ENCODE results near the gene YJU2.
A peak's percentile ranks its signal among the peaks of the same experiment; 100 is the strongest.

YJU2 gene

GRCh38 chr19:4301590-4302242 lies 54.8 kb downstream of the YJU2 start:
- no peak for DNase-seq

GRCh38 chr19:4302243-4302640 lies 55.4 kb downstream of the YJU2 start, which contains the start of gene TMIGD2:
Gene TMIGD2, minus strand, starts transcription at chr19:4302389. Its CDS starts 4 bp downstream, at chr19:4302385.
- DNase-seq: no peak

GRCh38 chr19:4303819-4304537 lies 57.1 kb downstream of the YJU2 start:
- no peak for DNase-seq

GRCh38 chr19:4304538-4305256 lies 57.8 kb downstream of the YJU2 start, which contains the start of gene FSD1:
Gene FSD1, plus strand, starts transcription at chr19:4304598. Its CDS starts 149 bp downstream, at chr19:4304747.
- DNase-seq: peak; percentile 72 to 83

- no peak for DNase-seq
Measured at GRCh38 chr19:4305257-4305612, 58.4 kb downstream of the YJU2 start.

- DNase-seq: no peak
Measured at GRCh38 chr19:4305659-4306058, 58.8 kb downstream of the YJU2 start.

- DNase-seq: no peak
Measured at GRCh38 chr19:4310247-4311121, 63.6 kb downstream of the YJU2 start.

- DNase-seq: no peak
Measured at GRCh38 chr19:4313847-4314490, 67.1 kb downstream of the YJU2 start.

GRCh38 chr19:4316956-4317355 lies 70.1 kb downstream of the YJU2 start:
- no peak for DNase-seq

- no peak for DNase-seq
Measured at GRCh38 chr19:4318460-4318859, 71.6 kb downstream of the YJU2 start.

All from stimulated activated CD4-positive, alpha-beta T cell treated with anti-CD3 and anti-CD28 coated beads, Interleukin-2, amount 100 ng/mL, for 48 hours (primary cell).